ENCODE data around the gene UGGT2. TPM values are rescaled to one million over a fixed set of nuclear protein-coding genes. Genes with fewer than 3 reads are reported as not detected.
"Not testable (repeated sequence)": the region's sequence is repeated elsewhere in the genome, so short reads cannot be mapped to it uniquely, and the experiment has no call there.

Gene UGGT2
- total RNA-seq, 2 experiments from 2014 or later: not detected

DNA sequence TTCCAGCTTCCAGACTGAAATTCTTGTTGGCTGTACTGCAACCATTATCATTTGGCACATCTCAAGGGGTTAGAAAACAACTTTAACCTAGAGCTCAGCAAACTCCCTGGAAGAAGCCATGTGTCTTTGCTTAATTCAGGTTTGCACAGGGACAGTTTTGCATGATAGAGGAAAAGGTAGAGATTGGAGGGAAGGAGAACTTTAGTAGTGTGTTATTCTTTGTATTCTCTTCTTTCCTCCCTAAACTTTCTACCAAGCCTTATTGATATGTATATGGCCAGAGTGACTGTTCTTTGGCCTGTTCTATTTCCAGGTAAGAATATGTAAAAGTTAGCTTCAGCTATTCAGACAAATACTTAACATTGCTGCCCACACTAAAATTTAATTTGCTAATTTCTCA is 53.1 kb downstream of the UGGT2 start:
- ChIA-PET CTCF (no interaction called here), POLR2A (no interaction called here)
- no peak overlapping the region for H3K4me3 Mint-ChIP-seq
- no peaks in the 10 kb centered on the region for H3K27me3 Mint-ChIP-seq
- H3K27ac Mint-ChIP-seq: no peak overlapping the region
- no peaks in the 10 kb centered on the region for H3K36me3 Mint-ChIP-seq (ENCODE audit: low read depth)
- no peaks in the 10 kb centered on the region for H3K9me3 Mint-ChIP-seq
- no peak for DNase-seq
- H3K4me1 Mint-ChIP-seq: no peaks in the 10 kb centered on the region

DNA sequence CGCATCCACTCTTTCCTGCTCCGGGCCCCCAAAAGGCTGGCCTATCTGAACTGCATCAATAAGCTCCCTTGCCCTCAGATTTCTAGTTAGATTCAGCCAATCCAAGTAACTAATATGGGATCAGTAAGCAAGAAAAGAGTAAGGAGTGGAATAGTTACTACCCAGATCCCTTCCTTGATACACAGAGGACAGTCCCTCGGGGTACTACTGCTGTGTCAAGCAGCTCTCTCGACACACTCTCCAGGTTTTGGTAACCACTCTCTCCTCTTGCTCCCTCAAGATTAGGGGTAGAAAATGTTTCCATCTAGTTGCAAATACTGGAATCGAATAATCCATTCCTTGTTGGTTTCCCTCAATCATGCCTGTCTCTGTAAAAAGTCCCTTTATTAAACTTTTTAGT is 65.4 kb downstream of the UGGT2 start:
- Mint-ChIP-seq H3K27me3 (no peaks in the 10 kb centered on the region), H3K4me1 (no peaks in the 10 kb centered on the region), H3K36me3 (ENCODE audit: low read depth) (no peaks in the 10 kb centered on the region), H3K9me3 (no peaks in the 10 kb centered on the region), H3K27ac (no peak overlapping the region), H3K4me3 (no peak overlapping the region)
- POLR2A ChIA-PET: no interaction called here
- no peak for DNase-seq
- CTCF ChIA-PET: no interaction called here

DNA sequence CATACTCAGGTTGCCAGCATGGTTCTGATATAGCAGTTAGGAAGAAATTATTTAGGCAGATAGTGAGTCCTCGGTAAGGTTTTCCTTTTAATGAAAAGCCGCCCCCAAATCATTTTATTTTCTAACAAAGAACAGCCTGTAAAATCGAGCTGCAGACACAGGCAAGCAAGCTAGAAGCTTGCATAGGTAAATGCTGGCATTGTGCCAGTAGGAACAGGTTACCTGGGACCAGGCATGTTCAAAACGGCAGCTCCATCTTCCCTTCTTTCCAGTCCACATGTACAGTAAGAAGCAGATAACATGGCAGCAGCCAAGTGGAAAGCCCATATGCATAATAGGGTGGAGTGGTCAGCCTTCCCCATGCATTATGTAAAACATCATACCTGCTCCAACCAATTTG is 71.1 kb downstream of the UGGT2 start:
- Mint-ChIP-seq H3K36me3 (ENCODE audit: low read depth) (no peaks in the 10 kb centered on the region), H3K27me3 (no peaks in the 10 kb centered on the region), H3K27ac (no peak overlapping the region), H3K9me3 (no peaks in the 10 kb centered on the region), H3K4me3 (no peak overlapping the region), H3K4me1 (no peaks in the 10 kb centered on the region)
- ChIA-PET CTCF (no interaction called here), POLR2A (no interaction called here)
- DNase-seq: no peak

DNA sequence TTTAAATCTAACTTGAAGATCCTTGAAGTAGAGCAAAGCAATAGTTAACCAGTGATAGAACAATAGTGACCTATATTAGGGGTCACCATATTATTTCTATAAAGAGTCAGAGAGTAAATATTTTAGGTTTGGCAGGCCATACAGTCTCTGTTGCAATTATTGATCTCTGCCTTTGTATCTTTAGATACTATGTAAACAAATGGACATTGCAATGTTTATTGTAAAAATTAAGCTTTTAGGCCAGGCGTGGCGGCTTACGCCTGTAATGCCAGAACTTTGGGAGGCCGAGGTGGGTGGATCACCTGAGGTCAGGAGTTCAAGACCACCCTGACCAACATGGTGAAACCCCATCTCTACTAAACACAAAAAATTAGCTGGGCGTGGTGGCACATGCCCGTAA is 80.5 kb downstream of the UGGT2 start:
- H3K9me3 Mint-ChIP-seq; H3K36me3 Mint-ChIP-seq (ENCODE audit: low read depth); H3K27ac Mint-ChIP-seq; H3K4me1 Mint-ChIP-seq; POLR2A ChIA-PET; H3K4me3 Mint-ChIP-seq; DNase-seq; CTCF ChIA-PET; H3K27me3 Mint-ChIP-seq: not testable (repeated sequence)

DNA sequence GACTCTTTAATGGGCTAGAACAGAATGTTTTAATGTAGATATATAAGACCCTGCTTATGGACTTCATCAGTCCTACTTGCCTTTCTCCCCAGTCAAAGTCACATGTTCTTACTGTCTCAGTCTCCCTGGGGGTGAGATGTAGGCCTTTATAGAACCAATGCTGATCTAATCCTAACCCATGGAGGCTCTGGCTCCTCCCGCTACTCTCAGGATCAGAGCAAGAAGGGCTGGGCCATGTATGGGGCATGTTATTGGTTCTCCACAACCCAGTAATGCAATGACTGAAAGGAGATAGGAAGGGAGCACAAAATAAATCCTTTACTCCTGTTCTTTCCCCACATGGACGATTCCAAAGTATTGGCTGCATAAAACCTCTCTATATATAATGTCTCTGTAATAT is 82.3 kb downstream of the UGGT2 start:
- no peaks in the 10 kb centered on the region for H3K9me3 Mint-ChIP-seq
- H3K27me3 Mint-ChIP-seq: no peaks in the 10 kb centered on the region
- POLR2A ChIA-PET: no interaction called here
- DNase-seq: no peak
- H3K4me1 Mint-ChIP-seq: no peaks in the 10 kb centered on the region
- H3K27ac Mint-ChIP-seq: no peak overlapping the region
- H3K4me3 Mint-ChIP-seq: no peak overlapping the region
- H3K36me3 Mint-ChIP-seq (ENCODE audit: low read depth): no peaks in the 10 kb centered on the region
- CTCF ChIA-PET: no interaction called here

DNA sequence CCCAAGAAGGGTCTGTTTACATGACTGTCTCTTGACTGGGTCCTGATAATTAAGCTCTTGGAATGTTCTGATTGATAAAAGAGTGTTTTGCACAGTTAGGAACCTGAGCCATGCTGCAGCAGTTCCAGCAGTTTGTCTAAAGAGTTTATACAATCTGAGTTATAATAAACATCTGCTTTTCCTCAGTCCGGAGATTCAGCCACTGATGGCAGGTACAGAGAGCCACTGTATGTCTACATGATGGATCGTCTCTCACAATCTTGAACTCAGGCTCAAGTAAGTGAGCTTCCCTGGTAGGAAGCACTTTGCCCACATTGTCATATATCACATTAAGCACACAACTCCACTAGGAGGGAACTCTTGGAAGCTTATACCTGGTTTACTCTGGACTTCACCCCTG is 84.3 kb downstream of the UGGT2 start:
- CTCF ChIA-PET: no interaction called here

DNA sequence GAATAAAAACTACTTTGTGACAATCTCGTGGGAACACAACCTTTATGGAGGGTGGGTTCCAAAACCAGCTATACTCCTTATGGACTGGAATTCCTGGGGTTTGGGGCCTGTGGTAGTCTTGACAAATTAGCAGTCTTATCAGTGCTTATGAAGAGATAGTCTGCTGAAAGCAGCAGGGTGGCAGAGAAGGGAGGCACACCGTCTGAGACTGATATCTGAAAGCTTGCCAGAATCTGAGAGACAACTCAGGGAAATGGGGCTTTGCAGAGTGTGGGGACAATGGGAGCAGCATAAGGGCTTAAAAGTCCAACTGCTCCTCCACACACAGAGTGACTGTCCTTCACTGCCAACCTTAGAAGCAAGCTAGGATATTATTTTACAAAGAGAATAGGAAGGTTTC is 95.9 kb downstream of the UGGT2 start:
- no peak for DNase-seq
- Mint-ChIP-seq H3K27ac (no peak overlapping the region), H3K9me3 (peaks cover 13% of the 10 kb centered on the region), H3K4me1 (no peaks in the 10 kb centered on the region), H3K36me3 (ENCODE audit: low read depth) (no peaks in the 10 kb centered on the region), H3K27me3 (no peaks in the 10 kb centered on the region), H3K4me3 (no peak overlapping the region)
- ChIA-PET CTCF (no interaction called here), POLR2A (no interaction called here)

More for the DNA sequence above, 84.3 kb downstream of the UGGT2 start:
- Mint-ChIP-seq H3K27ac (no peak overlapping the region), H3K4me1 (no peaks in the 10 kb centered on the region), H3K4me3 (no peak overlapping the region), H3K27me3 (no peaks in the 10 kb centered on the region), H3K9me3 (peaks cover under 1% of the 10 kb centered on the region), H3K36me3 (ENCODE audit: low read depth) (no peaks in the 10 kb centered on the region)
- no peak for DNase-seq
- POLR2A ChIA-PET: no interaction called here

DNA sequence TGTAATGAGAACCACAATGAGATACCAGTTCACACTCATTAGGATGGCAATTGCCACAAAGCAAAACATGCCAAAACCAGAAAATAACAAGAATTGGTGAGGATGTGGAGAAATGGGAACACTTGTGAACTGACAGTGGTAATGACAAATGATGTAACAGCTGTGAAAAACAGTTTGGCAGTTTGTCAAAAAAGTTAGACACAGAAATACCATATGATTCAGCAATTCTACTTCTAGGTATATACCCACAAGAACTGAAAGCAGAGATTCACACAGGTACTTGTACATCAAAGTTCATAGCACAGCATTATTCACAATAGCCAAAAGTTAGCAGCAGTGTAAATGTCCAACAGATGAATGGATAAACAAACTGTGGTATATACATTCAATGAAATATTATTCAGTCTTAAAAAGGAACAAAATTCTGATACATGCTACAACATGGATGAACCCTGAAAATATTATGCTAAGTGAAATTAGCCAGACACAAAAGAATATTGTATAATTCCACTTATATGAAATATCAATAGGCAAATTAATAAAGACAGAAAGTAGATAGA is 96.5 kb downstream of the UGGT2 start:
- Mint-ChIP-seq H3K36me3 (ENCODE audit: low read depth) (no peaks in the 10 kb centered on the region), H3K4me1 (no peaks in the 10 kb centered on the region), H3K27ac (no peak overlapping the region), H3K4me3 (no peak overlapping the region), H3K9me3 (peaks cover 13% of the 10 kb centered on the region), H3K27me3 (no peaks in the 10 kb centered on the region)
- DNase-seq: no peak
- CTCF ChIA-PET: no interaction called here
- POLR2A ChIA-PET: no interaction called here

DNA sequence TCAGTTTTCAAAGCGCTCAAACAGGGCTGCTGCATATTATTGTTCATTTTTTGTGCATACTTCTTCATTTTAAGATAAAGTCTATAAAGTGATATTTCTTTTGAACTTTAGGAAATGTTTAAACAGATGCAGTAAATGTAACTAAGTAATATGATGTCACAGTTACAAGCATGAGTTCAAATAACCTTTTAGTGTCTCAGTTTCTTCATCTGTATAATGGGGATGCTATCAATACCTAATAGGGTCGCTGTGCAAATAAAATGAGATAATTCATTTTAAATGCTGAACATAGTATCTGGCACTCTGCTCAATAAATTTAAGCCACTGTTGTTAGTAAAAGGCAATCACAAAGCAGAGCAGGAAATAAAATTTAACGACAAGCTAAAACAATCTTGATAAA is 97.5 kb downstream of the UGGT2 start:
- Mint-ChIP-seq H3K4me3 (no peak overlapping the region), H3K9me3 (peaks cover 13% of the 10 kb centered on the region), H3K27me3 (no peaks in the 10 kb centered on the region), H3K27ac (no peak overlapping the region), H3K4me1 (no peaks in the 10 kb centered on the region), H3K36me3 (ENCODE audit: low read depth) (no peaks in the 10 kb centered on the region)
- ChIA-PET POLR2A (no interaction called here), CTCF (no interaction called here)
- no peak for DNase-seq

DNA sequence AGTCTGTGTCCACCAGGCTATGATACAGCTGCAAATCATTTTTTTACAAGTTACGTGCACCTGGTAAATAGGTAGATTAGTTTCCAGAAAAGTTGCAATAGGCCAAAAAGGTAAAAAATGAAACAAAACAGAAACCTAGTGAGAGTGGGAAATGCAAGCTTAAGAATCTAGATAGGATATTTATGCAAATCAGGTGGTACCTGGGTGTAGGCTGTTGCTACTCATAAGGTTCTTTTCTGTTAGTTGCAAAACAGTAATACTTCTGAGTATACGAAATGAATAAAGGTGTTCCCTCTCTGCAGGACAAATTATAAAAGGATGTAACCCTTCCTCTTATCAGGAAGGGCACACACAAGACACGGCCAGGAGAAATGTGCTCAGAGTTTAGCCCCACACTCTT is 97.9 kb downstream of the UGGT2 start:
- POLR2A ChIA-PET: no interaction called here
- Mint-ChIP-seq H3K36me3 (ENCODE audit: low read depth) (no peaks in the 10 kb centered on the region), H3K4me1 (no peaks in the 10 kb centered on the region), H3K4me3 (no peak overlapping the region), H3K27ac (no peak overlapping the region), H3K9me3 (peaks cover 13% of the 10 kb centered on the region), H3K27me3 (no peaks in the 10 kb centered on the region)
- no peak for DNase-seq
- CTCF ChIA-PET: no interaction called here

DNA sequence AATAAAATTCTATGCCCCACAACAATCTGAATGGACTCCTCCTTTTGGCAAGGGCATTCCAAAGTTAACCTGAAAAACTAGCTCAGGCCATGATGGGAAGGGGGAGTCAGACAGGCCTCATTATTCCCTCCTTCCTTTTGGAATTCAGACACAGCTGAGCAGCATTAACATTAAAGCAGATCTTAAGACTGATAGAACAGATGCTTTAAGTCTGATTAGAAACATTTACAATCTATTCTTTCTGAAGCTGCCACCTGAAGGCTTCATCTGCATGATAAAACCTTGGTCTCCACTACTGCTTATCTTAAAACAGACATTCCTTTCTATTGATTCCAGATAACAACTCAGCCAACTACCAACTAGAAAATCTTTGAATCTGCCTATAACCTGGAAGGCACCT is 98.9 kb downstream of the UGGT2 start:
- ChIA-PET POLR2A (no interaction called here), CTCF (no interaction called here)
- peaks cover 4% of the 10 kb centered on the region for H3K9me3 Mint-ChIP-seq
- H3K4me1 Mint-ChIP-seq: no peaks in the 10 kb centered on the region
- no peak overlapping the region for H3K4me3 Mint-ChIP-seq
- no peak overlapping the region for H3K27ac Mint-ChIP-seq
- no peaks in the 10 kb centered on the region for H3K27me3 Mint-ChIP-seq
- no peaks in the 10 kb centered on the region for H3K36me3 Mint-ChIP-seq (ENCODE audit: low read depth)
- no peak for DNase-seq

DNA sequence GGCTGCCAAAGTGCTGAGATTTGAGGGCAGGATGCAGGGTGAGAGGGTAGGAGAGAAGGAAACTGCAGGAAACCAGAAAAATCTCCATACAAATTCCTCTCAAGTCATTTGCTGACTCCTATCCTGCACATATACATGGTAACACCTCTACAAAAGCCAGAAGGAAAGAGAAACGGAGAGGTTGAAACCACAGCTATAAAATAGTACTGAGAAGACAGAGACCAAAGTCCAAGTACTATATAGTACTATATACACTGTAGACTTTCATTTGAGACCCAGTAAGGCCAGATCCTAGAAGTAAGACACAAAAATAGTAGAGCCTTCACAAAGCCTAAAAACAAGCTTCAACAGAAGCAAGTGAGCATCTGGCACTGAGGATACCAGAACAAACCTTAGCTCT is 103.1 kb downstream of the UGGT2 start:
- Mint-ChIP-seq H3K4me3 (no peak overlapping the region), H3K9me3 (no peaks in the 10 kb centered on the region), H3K36me3 (ENCODE audit: low read depth) (no peaks in the 10 kb centered on the region), H3K4me1 (no peaks in the 10 kb centered on the region), H3K27ac (no peak overlapping the region), H3K27me3 (no peaks in the 10 kb centered on the region)
- DNase-seq: no peak
- POLR2A ChIA-PET: no interaction called here
- CTCF ChIA-PET: no interaction called here

DNA sequence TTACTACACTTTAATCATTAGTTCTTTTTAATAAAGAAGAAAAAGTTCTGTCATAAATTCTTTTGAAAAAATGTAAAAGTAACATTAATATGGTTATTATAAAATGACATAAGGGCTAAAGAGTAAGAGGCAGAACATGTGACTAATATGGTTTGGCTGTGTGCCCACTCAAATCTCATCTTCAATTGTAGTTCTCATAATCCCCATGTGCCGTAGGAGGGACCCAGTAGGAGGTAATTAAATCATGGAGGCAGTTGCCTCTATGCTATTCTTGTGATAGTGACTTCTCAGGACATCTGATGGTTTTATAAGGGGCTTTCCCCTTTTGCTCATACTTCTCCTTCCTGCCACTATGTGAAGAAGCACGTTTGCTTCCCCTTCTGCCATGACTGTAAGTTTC is 104.5 kb downstream of the UGGT2 start:
- no peaks in the 10 kb centered on the region for H3K27me3 Mint-ChIP-seq
- H3K36me3 Mint-ChIP-seq (ENCODE audit: low read depth): no peaks in the 10 kb centered on the region
- no peak overlapping the region for H3K27ac Mint-ChIP-seq
- no peak overlapping the region for H3K4me3 Mint-ChIP-seq
- ChIA-PET POLR2A (no interaction called here), CTCF (no interaction called here)
- no peak for DNase-seq
- H3K9me3 Mint-ChIP-seq: no peaks in the 10 kb centered on the region
- H3K4me1 Mint-ChIP-seq: no peaks in the 10 kb centered on the region

DNA sequence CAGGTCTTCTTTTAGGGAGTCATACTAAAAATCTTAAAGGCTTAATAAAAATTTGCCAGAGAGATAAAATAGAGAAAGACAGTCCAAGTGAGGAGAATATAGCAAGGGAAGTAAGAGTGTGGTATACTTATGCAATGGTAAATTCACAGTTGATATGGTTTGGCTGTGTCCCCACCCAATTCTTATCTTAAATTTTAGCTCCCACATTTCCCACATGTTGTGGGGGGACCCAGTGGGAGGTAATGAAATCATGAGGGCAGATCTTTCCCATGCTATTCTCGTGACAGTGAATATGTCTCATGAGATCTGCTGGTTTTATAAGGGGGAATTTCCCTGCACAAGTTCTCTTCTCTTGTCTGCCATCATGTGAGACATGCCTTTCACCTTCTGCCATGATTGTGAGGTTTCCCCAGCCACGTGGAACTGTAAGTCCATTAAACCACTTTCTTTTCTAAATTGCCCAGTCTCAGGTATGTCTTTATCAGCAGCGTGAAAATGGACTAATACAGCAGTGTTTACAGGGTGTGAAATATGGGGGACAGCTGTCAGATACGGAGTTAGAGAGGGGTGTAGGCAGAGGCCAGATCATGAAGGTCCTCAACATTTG is 115.4 kb downstream of the UGGT2 start:
- POLR2A ChIA-PET: no interaction called here
- Mint-ChIP-seq H3K27me3 (no peaks in the 10 kb centered on the region), H3K4me3 (no peak overlapping the region), H3K36me3 (ENCODE audit: low read depth) (no peaks in the 10 kb centered on the region), H3K9me3 (no peaks in the 10 kb centered on the region), H3K27ac (no peak overlapping the region), H3K4me1 (no peaks in the 10 kb centered on the region)
- CTCF ChIA-PET: no interaction called here
- DNase-seq: no peak
